Ectodermal cell (in vitro differentiated cells): Measurements from ENCODE around the gene ZNRF1.

ENCODE experiments used
- H3K27ac ChIP-seq: 2 replicates; pipeline ENCODE4 v1.7.0; 2013; ENCODE audit warnings: mild to moderate bottlenecking, low read depth, low read length; ENCODE audit not compliant: insufficient read depth, poor library complexity, severe bottlenecking
- H3K27me3 ChIP-seq: 2 replicates; pipeline ENCODE4 v1.7.0; 2013; ENCODE audit warnings: mild to moderate bottlenecking, low read length; ENCODE audit not compliant: insufficient read depth, control insufficient read depth, poor library complexity, severe bottlenecking
- H3K36me3 ChIP-seq: one replicate; pipeline ENCODE4 v1.7.0; 2013; ENCODE audit warnings: low read length; ENCODE audit not compliant: control insufficient read depth, insufficient read depth
- H3K4me1 ChIP-seq: one replicate; pipeline ENCODE4 v1.7.0; 2013; ENCODE audit warnings: low read length; ENCODE audit not compliant: control insufficient read depth, insufficient read depth
- H3K4me3 ChIP-seq: 2 replicates; pipeline ENCODE4 v1.7.0; 2013; ENCODE audit warnings: low read depth, low read length, control low read depth; ENCODE audit not compliant: insufficient read depth
- H3K9me3 ChIP-seq: 2 replicates; pipeline ENCODE4 v1.7.0; 2013; ENCODE audit warnings: mild to moderate bottlenecking, low read length, moderate library complexity; ENCODE audit not compliant: control insufficient read depth
- whole genome bisulfite sequencing, 2 experiments: methylation state at CpG; one replicate each; pipeline ENCODE4 v1.1.7; 2013; ENCODE audit warnings: missing lambda C conversion rate in 2 of 2; 5-methylcytosine and 5-hydroxymethylcytosine counted together

Gene ZNRF1

GRCh38 chr16:75038036-75038858 is 39.4 kb downstream of the ZNRF1 start:
- Histone ChIP-seq H3K9me3 (no peaks in the 10 kb centered on the region), H3K36me3 (no peaks in the 10 kb centered on the region), H3K27ac (no peak overlapping the region), H3K4me3 (no peak overlapping the region), H3K4me1 (no peaks in the 10 kb centered on the region), H3K27me3 (no peaks in the 10 kb centered on the region)
- WGBS, 2 experiments, result 93 to 95% methylated on average over 3 of the region's 3 CpGs

DNA sequence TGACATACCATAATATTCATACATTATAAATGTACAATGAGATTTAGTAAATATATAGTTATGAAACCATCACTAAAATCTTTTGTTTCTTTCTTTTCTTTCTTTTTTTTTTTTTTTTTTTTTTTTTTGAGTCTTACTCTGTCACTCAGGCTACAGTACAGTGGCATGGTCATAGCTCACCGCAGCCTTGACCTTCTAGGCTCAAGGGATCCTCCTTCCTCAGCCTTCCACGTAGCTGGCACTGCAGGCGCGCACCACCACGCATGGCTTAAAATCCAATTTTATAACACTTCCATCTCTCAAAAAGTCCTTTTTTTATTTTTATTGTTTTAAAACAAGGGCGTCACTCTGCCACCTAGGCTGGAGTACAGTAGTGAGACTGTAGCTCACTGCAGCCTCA is 41.1 kb downstream of the ZNRF1 start:
- no peaks in the 10 kb centered on the region for H3K36me3 ChIP-seq
- no peaks in the 10 kb centered on the region for H3K27me3 ChIP-seq
- H3K4me1 ChIP-seq, result no peaks in the 10 kb centered on the region
- WGBS, 2 experiments, result 63 to 65% methylated on average over 6 of the region's 6 CpGs
- no peaks in the 10 kb centered on the region for H3K9me3 ChIP-seq
- H3K27ac ChIP-seq, result no peak overlapping the region
- no peak overlapping the region for H3K4me3 ChIP-seq

GRCh38 chr16:75042426-75043174 is 43.8 kb downstream of the ZNRF1 start:
- WGBS, 2 experiments, result 92 to 98% methylated on average over 8 of the region's 8 CpGs
- Histone ChIP-seq H3K27me3 (no peaks in the 10 kb centered on the region), H3K4me3 (no peak overlapping the region), H3K36me3 (no peaks in the 10 kb centered on the region), H3K27ac (no peak overlapping the region), H3K9me3 (no peaks in the 10 kb centered on the region), H3K4me1 (no peaks in the 10 kb centered on the region)

DNA sequence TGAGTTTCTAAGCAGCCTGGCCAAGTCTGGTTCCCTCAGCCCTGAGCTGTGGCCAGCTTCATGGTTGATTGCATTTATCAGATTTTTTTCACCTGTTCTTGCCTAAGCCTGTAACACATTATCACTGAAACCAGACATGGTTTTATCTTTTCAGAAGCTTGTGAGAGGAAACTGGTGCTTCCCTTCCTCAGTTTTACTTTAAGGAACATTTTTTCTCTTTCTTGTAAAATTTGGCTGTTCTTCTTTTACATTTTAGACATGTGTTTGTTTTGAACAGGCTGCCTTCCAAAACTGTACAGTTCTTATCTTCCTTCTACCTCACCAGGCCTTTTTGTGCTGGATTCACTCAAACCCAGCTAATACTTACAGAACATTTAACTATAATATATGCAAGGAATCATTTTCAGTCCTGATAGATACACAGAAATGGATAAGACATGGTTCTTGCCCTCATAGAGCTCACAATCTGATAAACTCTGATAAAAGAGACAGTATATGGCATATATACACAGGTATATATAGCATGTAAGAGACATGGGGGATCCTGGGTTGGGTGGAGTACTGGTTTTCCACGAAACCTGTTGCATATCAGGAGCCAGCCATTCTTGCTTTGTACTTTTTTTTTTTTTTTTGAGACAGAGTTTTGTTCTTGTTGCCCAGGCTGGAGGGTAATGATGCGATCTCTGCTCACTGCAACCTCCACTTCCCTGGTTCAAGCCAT is 44.5 kb downstream of the ZNRF1 start:
- no peak overlapping the region for H3K27ac ChIP-seq
- whole genome bisulfite sequencing, 2 experiments, result 84 to 100% methylated on average over 2 of the region's 2 CpGs
- no peaks in the 10 kb centered on the region for H3K36me3 ChIP-seq

DNA sequence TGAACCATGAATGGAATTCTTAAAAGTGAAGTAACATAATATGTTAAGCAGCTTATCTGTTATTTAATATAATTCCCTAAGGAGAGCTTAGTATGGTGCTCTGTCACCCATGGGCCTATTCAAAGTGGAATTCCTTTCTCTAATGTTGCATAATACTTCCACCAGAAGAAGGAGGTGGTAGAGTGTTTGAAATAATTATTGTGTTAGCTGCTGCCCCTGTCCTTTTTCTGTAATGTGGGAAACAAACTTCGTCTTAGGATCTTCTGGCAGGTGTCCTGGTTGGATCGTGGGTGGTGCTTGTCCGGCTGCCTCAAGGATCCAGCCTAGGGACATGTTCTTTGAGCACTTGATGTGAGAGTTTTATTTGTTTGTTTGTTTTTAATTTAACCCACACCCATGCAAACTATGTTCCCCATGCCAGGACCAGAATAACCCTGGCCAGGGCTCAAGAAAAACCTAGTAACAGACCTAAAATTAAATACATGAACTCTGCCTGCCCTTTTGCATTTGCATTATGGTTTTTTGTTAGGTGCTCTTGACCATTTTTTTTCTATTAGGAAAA is 46.1 kb downstream of the ZNRF1 start:
- Histone ChIP-seq H3K36me3 (no peaks in the 10 kb centered on the region), H3K27me3 (no peaks in the 10 kb centered on the region), H3K27ac (no peak overlapping the region), H3K4me1 (no peaks in the 10 kb centered on the region), H3K9me3 (no peaks in the 10 kb centered on the region), H3K4me3 (no peak overlapping the region)
- WGBS, 2 experiments, result 97 to 100% methylated on average over 3 of the region's 3 CpGs

More for the DNA sequence above, 44.5 kb downstream of the ZNRF1 start:
- no peak overlapping the region for H3K4me3 ChIP-seq
- no peaks in the 10 kb centered on the region for H3K4me1 ChIP-seq
- H3K27me3 ChIP-seq, result no peaks in the 10 kb centered on the region
- H3K9me3 ChIP-seq, result no peaks in the 10 kb centered on the region

- Histone ChIP-seq H3K4me3 (no peak overlapping the region), H3K4me1 (no peaks in the 10 kb centered on the region), H3K27ac (no peak overlapping the region), H3K36me3 (no peaks in the 10 kb centered on the region), H3K27me3 (no peaks in the 10 kb centered on the region), H3K9me3 (no peaks in the 10 kb centered on the region)
- WGBS, 2 experiments, result 96 to 98% methylated on average over 3 of the region's 3 CpGs
Measured at GRCh38 chr16:75045424-75045823, 46.6 kb downstream of the ZNRF1 start.

DNA sequence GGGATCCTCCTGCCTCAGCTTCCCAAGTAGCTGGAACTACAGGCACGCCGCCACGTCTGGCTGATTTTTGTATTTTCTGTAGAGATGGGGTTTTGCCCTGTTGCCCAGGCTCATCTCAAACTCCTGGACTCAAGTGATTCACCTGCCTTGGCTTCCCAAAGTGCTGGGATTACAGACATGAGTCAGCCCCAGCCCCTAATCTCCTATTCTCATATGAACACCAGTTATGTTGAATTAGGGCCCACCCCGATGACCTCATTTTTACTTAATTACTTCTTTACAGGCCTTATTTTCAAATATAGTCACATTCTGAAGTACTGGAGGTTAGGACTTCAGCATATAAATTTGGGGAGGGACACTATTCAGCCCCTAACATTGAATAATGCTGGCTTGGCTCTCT is 49.2 kb downstream of the ZNRF1 start:
- H3K27ac ChIP-seq, result no peak overlapping the region
- H3K9me3 ChIP-seq, result no peaks in the 10 kb centered on the region
- H3K27me3 ChIP-seq, result no peaks in the 10 kb centered on the region
- H3K36me3 ChIP-seq, result no peaks in the 10 kb centered on the region
- H3K4me3 ChIP-seq, result no peak overlapping the region
- H3K4me1 ChIP-seq, result no peaks in the 10 kb centered on the region
- WGBS, 2 experiments, result 92 to 98% methylated on average over 4 of the region's 4 CpGs

DNA sequence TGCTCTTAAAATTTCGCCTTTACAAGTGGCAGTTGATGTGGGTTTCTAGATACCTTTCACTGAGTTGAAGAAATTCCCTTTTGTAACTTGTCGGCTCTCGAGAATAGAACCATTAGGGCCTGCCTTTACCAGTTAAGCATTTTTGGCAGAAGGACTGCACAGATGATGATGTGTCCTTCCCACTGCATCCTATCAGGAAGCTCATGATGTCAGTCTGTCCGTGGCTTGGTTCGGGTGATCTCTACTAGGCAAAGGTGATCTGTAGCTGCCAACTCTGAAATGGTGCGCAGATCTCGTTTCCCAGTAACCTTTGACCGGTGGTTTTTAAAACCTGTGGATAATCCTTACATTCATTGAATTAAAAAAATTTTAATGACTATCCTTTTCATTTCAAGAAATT is 49.7 kb downstream of the ZNRF1 start:
- no peaks in the 10 kb centered on the region for H3K36me3 ChIP-seq
- WGBS, 2 experiments, result 91 to 94% methylated on average over 7 to 8 of the region's 8 CpGs
- H3K4me3 ChIP-seq, result no peak overlapping the region
- no peaks in the 10 kb centered on the region for H3K4me1 ChIP-seq
- no peaks in the 10 kb centered on the region for H3K9me3 ChIP-seq
- no peaks in the 10 kb centered on the region for H3K27me3 ChIP-seq
- H3K27ac ChIP-seq, result no peak overlapping the region

- Histone ChIP-seq H3K4me3 (no peak overlapping the region), H3K9me3 (no peaks in the 10 kb centered on the region), H3K4me1 (no peaks in the 10 kb centered on the region), H3K36me3 (no peaks in the 10 kb centered on the region), H3K27me3 (no peaks in the 10 kb centered on the region), H3K27ac (no peak overlapping the region)
- 82 to 86% methylated on average over 5 to 6 of the region's 6 CpGs for WGBS, 2 experiments
Measured at GRCh38 chr16:75052481-75053202, 53.8 kb downstream of the ZNRF1 start.
